ENCODE data around the gene RGS6.

- TF ChIP-seq CTCF (IDR thresholded peaks at IDR 0.05; ENCODE audit: insufficient read depth, low read depth, low read length) (no peak), EZH2 (IDR thresholded peaks at IDR 0.05; ENCODE audit: insufficient read depth, low read length) (no peak)
Observed at GRCh38 chr14:72128629-72129028, 196.4 kb downstream of the RGS6 start.

Measured in astrocyte (in vitro differentiated cells and primary cell).